Neural cell (in vitro differentiated cells): ENCODE results near the gene RGS17. TPM values are rescaled to one million over a fixed set of nuclear protein-coding genes. Genes with fewer than 3 reads are reported as not detected.

Experiments
- H2AFZ ChIP-seq: fragments of 200-600, 300-800 bp; sonication (generic), shearing (Covaris generic); 2 replicates; pipeline ENCODE4 v1.6.0; 2014; ENCODE audit warnings: low read depth, mild to moderate bottlenecking, antibody characterized with exemption, low read length, moderate library complexity
- H3F3A ChIP-seq: fragments of 200-600 bp; shearing (Covaris generic); 2 replicates; pipeline ENCODE4 v1.6.1; 2016; ENCODE audit warnings: mild to moderate bottlenecking, moderate library complexity, mixed read lengths, antibody characterized with exemption, low read length; ENCODE audit not compliant: insufficient read depth, poor library complexity, severe bottlenecking
- H3K27ac ChIP-seq: fragments of 200-600, 300-800 bp; sonication (generic), shearing (Covaris generic); 2 replicates; pipeline ENCODE4 v1.5.1; 2014; ENCODE audit warnings: mild to moderate bottlenecking, low read length, moderate library complexity
- H3K27me3 ChIP-seq: fragments of 300-800, 200-600 bp; sonication (generic), shearing (Covaris generic); 2 replicates; pipeline ENCODE4 v1.6.0; 2014; ENCODE audit warnings: mild to moderate bottlenecking, low read depth, low read length, moderate library complexity; ENCODE audit not compliant: insufficient read depth
- H3K36me3 ChIP-seq: fragments of 300-800, 200-600 bp; sonication (generic), shearing (Covaris generic); 2 replicates; pipeline ENCODE4 v1.5.1; 2014; ENCODE audit warnings: mild to moderate bottlenecking, antibody characterized with exemption, low read length, moderate library complexity; ENCODE audit not compliant: insufficient read depth
- H3K4me2 ChIP-seq: fragments of 300-800, 200-600 bp; sonication (generic), shearing (Covaris generic); 2 replicates; pipeline ENCODE4 v1.6.0; 2014; ENCODE audit warnings: mild to moderate bottlenecking, low read length
- H3K4me3 ChIP-seq: fragments of 300-800, 200-600 bp; sonication (generic), shearing (Covaris generic); 2 replicates; pipeline ENCODE4 v1.5.1; 2014; ENCODE audit warnings: mild to moderate bottlenecking, low read length, moderate library complexity
- H3K79me2 ChIP-seq: fragments of 200-600 bp; shearing (Covaris generic); replicated peaks from 2 replicates; pipeline ENCODE4 v1.6.0; 2014; ENCODE audit warnings: mild to moderate bottlenecking, low read length, moderate library complexity; ENCODE audit not compliant: insufficient read depth
- H3K9ac ChIP-seq: fragments of 300-800, 200-600 bp; sonication (generic), shearing (Covaris generic); 2 replicates; pipeline ENCODE4 v1.6.1; 2016; ENCODE audit warnings: mild to moderate bottlenecking, low read length, mixed read lengths
- H3K9me2 ChIP-seq: fragments of 200-600 bp; shearing (Covaris generic); 2 replicates; pipeline ENCODE4 v1.6.1; 2016; ENCODE audit warnings: mild to moderate bottlenecking, low read length, mixed read lengths; ENCODE audit not compliant: insufficient read depth
- H3K9me3 ChIP-seq: fragments of 200-600, 300-800 bp; sonication (generic), shearing (Covaris generic); 2 replicates; pipeline ENCODE4 v1.6.1; 2016; ENCODE audit warnings: mild to moderate bottlenecking, mixed run types, low read length, moderate library complexity, mixed read lengths
- H4K20me1 ChIP-seq: fragments of 200-600 bp; shearing (Covaris generic); 2 replicates; pipeline ENCODE4 v1.6.1; 2016; ENCODE audit warnings: mild to moderate bottlenecking, mixed run types; ENCODE audit not compliant: insufficient read depth
- EP300 ChIP-seq: fragments of 450-650 bp; conservative IDR thresholded peaks from 2 replicates; pipeline ENCODE4 v1.6.1; 2014; ENCODE audit warnings: antibody characterized with exemption, mild to moderate bottlenecking, moderate library complexity; ENCODE audit not compliant: poor library complexity, severe bottlenecking
- EZH2 ChIP-seq: fragments of 200-600, 300-800 bp; shearing (Covaris generic), sonication (generic); IDR thresholded peaks from 2 replicates; pipeline ENCODE4 v1.6.1; 2014; ENCODE audit warnings: antibody characterized with exemption, low read length, borderline replicate concordance, mild to moderate bottlenecking; ENCODE audit not compliant: insufficient read depth, poor library complexity, severe bottlenecking
- MXI1 ChIP-seq: fragments of 450-650 bp; conservative IDR thresholded peaks from 2 replicates; pipeline ENCODE4 v1.6.1; 2014; ENCODE audit warnings: antibody characterized with exemption, mild to moderate bottlenecking; ENCODE audit not compliant: poor library complexity, severe bottlenecking
- POLR2AphosphoS5 ChIP-seq: IDR thresholded peaks from 2 replicates; pipeline ENCODE4 v1.6.1; 2012
- RAD21 ChIP-seq: fragments of 450-650 bp; conservative IDR thresholded peaks from 2 replicates; pipeline ENCODE4 v1.6.1; 2014; ENCODE audit warnings: antibody characterized with exemption, mild to moderate bottlenecking, moderate library complexity
- REST ChIP-seq: IDR thresholded peaks from 2 replicates; pipeline ENCODE4 v1.6.1; 2012; ENCODE audit warnings: borderline replicate concordance
- SMC3 ChIP-seq: fragments of 450-650 bp; conservative IDR thresholded peaks from 2 replicates; pipeline ENCODE4 v1.6.1; 2014; ENCODE audit warnings: antibody characterized with exemption, mild to moderate bottlenecking, moderate library complexity; ENCODE audit not compliant: poor library complexity
- TAF1 ChIP-seq: IDR thresholded peaks from 2 replicates; pipeline ENCODE4 v1.6.1; 2012; ENCODE audit warnings: low read depth
- polyA plus RNA-seq: library from polyadenylated mRNA; depleted of rRNA; stranded (reverse); fragments of >200 nt; gene quantifications from 2 replicates; pipeline ENCODE4 v1.2.3, GENCODE V29; 2014
- TF ChIP-seq, protein P1 (sequence below): fragments of 450-650 bp; IDR thresholded peaks from 2 replicates; pipeline ENCODE4 v1.5.1; 2014; ENCODE audit warnings: antibody characterized with exemption, mild to moderate bottlenecking, moderate library complexity; ENCODE audit not compliant: poor library complexity, severe bottlenecking

Gene RGS17
- polyA plus RNA-seq, 1 donor from 2014 or later = 44.9 TPM

DNA sequence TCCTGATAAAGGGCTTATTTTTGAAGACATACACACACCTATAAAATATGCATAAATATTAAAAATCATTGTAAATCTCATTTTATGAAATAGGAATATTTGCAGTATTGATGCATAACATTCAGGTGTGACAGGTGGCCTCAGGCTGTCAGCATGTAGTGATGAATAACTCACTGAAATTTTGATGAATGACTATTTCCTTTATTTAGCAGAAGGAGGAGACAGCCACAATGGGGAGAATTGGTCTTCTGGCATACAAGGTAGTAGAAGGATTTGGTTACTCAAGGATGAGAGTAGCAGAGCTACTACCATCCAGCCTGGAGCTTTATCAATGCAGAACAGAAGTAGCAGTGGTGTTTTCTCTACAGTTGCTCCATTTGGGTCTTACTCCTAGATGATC, 47.2 kb downstream of the RGS17 start:
- no peaks in the 10 kb centered on the region for H3K36me3 ChIP-seq
- H3K4me3 ChIP-seq = no peak overlapping the region
- H3F3A ChIP-seq = no peaks in the 10 kb centered on the region
- TF ChIP-seq SMC3 = no peak
- H4K20me1 ChIP-seq = no peaks in the 10 kb centered on the region
- no peak overlapping the region for H3K4me2 ChIP-seq
- no peaks in the 10 kb centered on the region for H3K9me2 ChIP-seq
- H3K79me2 ChIP-seq = no peaks in the 10 kb centered on the region
- H3K9ac ChIP-seq = no peak overlapping the region
- no peaks in the 10 kb centered on the region for H3K27me3 ChIP-seq
- no peak overlapping the region for H3K27ac ChIP-seq
- H3K9me3 ChIP-seq = no peaks in the 10 kb centered on the region
- no peak overlapping the region for H2AFZ ChIP-seq

DNA sequence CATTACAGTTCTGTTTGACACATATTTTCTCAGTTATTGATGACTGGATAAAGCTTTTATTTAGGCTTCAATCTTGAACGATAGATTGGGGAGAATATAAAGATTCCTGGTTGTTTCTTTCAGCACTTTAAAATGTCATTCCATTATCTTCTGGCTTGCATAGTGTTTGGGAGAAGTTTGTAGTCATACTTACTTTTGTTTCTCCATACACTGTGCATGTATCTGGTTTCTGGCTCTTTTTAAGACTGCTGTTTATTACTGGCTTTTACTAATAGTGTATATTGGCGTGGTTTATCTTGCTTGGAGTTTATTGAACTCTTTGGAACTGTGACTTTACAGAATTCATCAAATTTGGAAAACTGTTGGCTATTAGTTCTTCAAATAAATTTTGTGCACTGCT, 49.2 kb downstream of the RGS17 start:
- Histone ChIP-seq H3K27me3 (no peaks in the 10 kb centered on the region), H4K20me1 (no peaks in the 10 kb centered on the region), H3K9me2 (no peaks in the 10 kb centered on the region), H3K9me3 (no peaks in the 10 kb centered on the region), H2AFZ (no peak overlapping the region), H3K79me2 (no peaks in the 10 kb centered on the region), H3K9ac (no peak overlapping the region), H3K4me3 (no peak overlapping the region), H3F3A (no peaks in the 10 kb centered on the region), H3K36me3 (no peaks in the 10 kb centered on the region), H3K4me2 (no peak overlapping the region), H3K27ac (no peak overlapping the region)
- TF ChIP-seq EZH2 (no peak), REST (no peak), EP300 (no peak), TAF1 (no peak), RAD21 (no peak), MXI1 (no peak), SMC3 (no peak), POLR2AphosphoS5 (no peak)
- TF ChIP-seq, protein P1, sequence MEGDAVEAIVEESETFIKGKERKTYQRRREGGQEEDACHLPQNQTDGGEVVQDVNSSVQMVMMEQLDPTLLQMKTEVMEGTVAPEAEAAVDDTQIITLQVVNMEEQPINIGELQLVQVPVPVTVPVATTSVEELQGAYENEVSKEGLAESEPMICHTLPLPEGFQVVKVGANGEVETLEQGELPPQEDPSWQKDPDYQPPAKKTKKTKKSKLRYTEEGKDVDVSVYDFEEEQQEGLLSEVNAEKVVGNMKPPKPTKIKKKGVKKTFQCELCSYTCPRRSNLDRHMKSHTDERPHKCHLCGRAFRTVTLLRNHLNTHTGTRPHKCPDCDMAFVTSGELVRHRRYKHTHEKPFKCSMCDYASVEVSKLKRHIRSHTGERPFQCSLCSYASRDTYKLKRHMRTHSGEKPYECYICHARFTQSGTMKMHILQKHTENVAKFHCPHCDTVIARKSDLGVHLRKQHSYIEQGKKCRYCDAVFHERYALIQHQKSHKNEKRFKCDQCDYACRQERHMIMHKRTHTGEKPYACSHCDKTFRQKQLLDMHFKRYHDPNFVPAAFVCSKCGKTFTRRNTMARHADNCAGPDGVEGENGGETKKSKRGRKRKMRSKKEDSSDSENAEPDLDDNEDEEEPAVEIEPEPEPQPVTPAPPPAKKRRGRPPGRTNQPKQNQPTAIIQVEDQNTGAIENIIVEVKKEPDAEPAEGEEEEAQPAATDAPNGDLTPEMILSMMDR = no peak

GRCh38 chr6:153076431-153076830, 54.7 kb downstream of the RGS17 start:
- H2AFZ ChIP-seq = no peak overlapping the region
- no peak overlapping the region for H3K9ac ChIP-seq
- TF ChIP-seq MXI1 (no peak), POLR2AphosphoS5 (no peak), EP300 (no peak), EZH2 (no peak), REST (no peak), RAD21 (no peak), SMC3 (no peak)
- TF ChIP-seq, protein P1 = no peak
- no peaks in the 10 kb centered on the region for H3K36me3 ChIP-seq
- H3K4me3 ChIP-seq = no peak overlapping the region
- H3K9me3 ChIP-seq = no peaks in the 10 kb centered on the region
- H4K20me1 ChIP-seq = no peaks in the 10 kb centered on the region
- no peaks in the 10 kb centered on the region for H3K27me3 ChIP-seq
- H3K79me2 ChIP-seq = no peaks in the 10 kb centered on the region
- H3K4me2 ChIP-seq = no peak overlapping the region
- H3K27ac ChIP-seq = no peak overlapping the region
- H3F3A ChIP-seq = no peaks in the 10 kb centered on the region
- no peaks in the 10 kb centered on the region for H3K9me2 ChIP-seq
